K562 (cell line): ENCODE results near the gene SLFNL1. TPM values are rescaled to one million over a fixed set of nuclear protein-coding genes. Genes with fewer than 3 reads are reported as not detected.

ENCODE experiments used
- ATAC-seq: fragments of 200-7000 bp; cut with Tn5 transposase; 3 replicates; pipeline ENCODE4 v1.9.1; 2020; ENCODE audit warnings: moderate library complexity
- BruUV-seq: library from RNA; stranded (reverse); fragments of 400-500 nt; replicated peaks from 2 replicates; lab custom pipeline; 2021; lab: Mats Ljungman, UMichigan
- CTCF ChIA-PET: fragments of 300-600 bp; formaldehyde crosslinking; extraction: SDS; loops from one replicate; lab custom pipeline; 2021; ENCODE audit warnings: low intra/inter-chr PET ratio; lab: Yijun Ruan, JAX
- POLR2A ChIA-PET: fragments of 300-600, 350-650 bp; sonication (Branson Sonifier 250); formaldehyde crosslinking; extraction: SDS; loops from one replicate; lab custom pipeline; 2021; ENCODE audit warnings: antibody characterized with exemption, inconsistent platforms; lab: Yijun Ruan, JAX
- DNase-seq, 4 experiments: peaks; one replicate each; pipeline versions ENCODE4 v3.0.0 to v3.0.0-alpha.2; 2011 to 2018; ENCODE audit warnings: low spot score in 3 of 4, mixed read lengths in 3 of 4; ENCODE audit errors: extremely low read depth in 1 of 4
- FAIRE-seq: peaks from 2 replicates; lab custom pipeline; 2011; peaks lifted over from hg19 to GRCh38; lab: Jason Lieb, UNC
- H2AFZ ChIP-seq: 2 replicates; pipeline ENCODE4 v1.6.0; 2011; ENCODE audit warnings: low read depth, low read length, control low read depth, inconsistent platforms
- H3K27ac ChIP-seq: fragments of 200-600 bp; 3 replicates; pipeline ENCODE4 v1.8.0; 2011; ENCODE audit warnings: low read depth, mild to moderate bottlenecking, control low read depth, inconsistent platforms, low read length, moderate library complexity, mixed read lengths; ENCODE audit errors: extremely low read depth
- H3K27me3 ChIP-seq, 2 experiments: fragments of 300-600 bp in 1 of 2; 2 replicates in 1 of 2; 3 replicates in 1 of 2; pipeline versions ENCODE4 v1.6.0 to v1.8.0; 2011; ENCODE audit warnings: inconsistent platforms in 2 of 2, low read length in 2 of 2, mild to moderate bottlenecking in 1 of 2, mixed read lengths in 1 of 2, moderate library complexity in 1 of 2; ENCODE audit not compliant: control insufficient read depth in 2 of 2, insufficient read depth in 2 of 2
- H3K36me3 ChIP-seq: fragments of 300-600 bp; 3 replicates; pipeline ENCODE4 v1.8.0; 2011; ENCODE audit warnings: mild to moderate bottlenecking, low read length, inconsistent platforms; ENCODE audit not compliant: control insufficient read depth, insufficient read depth
- H3K4me1 ChIP-seq, 2 experiments: fragments of 200-600 bp in 1 of 2; replicated peaks in 1 of 2; 2 replicates in 1 of 2; 3 replicates in 1 of 2; pipeline versions ENCODE4 v1.5.1 to v1.8.0; 2011; ENCODE audit warnings: inconsistent platforms in 2 of 2, low read length in 2 of 2, mild to moderate bottlenecking in 1 of 2, mixed read lengths in 1 of 2, moderate library complexity in 1 of 2; ENCODE audit not compliant: control insufficient read depth in 2 of 2, insufficient read depth in 2 of 2
- H3K4me2 ChIP-seq: 2 replicates; pipeline ENCODE4 v1.6.1; 2011; ENCODE audit warnings: low read length, control low read depth, inconsistent platforms, mixed read lengths; ENCODE audit not compliant: insufficient read depth
- H3K4me3 ChIP-seq: fragments of 200-600 bp; sonication (generic), shearing (Covaris generic); 2 replicates; pipeline ENCODE4 v1.5.1; 2016; ENCODE audit warnings: control low read depth, inconsistent platforms
- H3K79me2 ChIP-seq: fragments of 200-600 bp; 3 replicates; pipeline ENCODE4 v1.8.0; 2011; ENCODE audit warnings: low read length, inconsistent platforms; ENCODE audit not compliant: control insufficient read depth, insufficient read depth
- H3K9ac ChIP-seq, 2 experiments: 2 replicates each; pipeline versions ENCODE4 v1.6.0 to v1.6.1; 2011; ENCODE audit warnings: low read depth in 2 of 2, low read length in 2 of 2, control low read depth in 1 of 2, inconsistent platforms in 1 of 2, mild to moderate bottlenecking in 1 of 2, mixed read lengths in 1 of 2; ENCODE audit not compliant: insufficient read depth in 1 of 2
- H3K9me1 ChIP-seq: one replicate; pipeline ENCODE4 v1.6.0; 2011; ENCODE audit warnings: inconsistent platforms, mild to moderate bottlenecking, low read length, moderate library complexity; ENCODE audit not compliant: control insufficient read depth, insufficient read depth
- H3K9me3 ChIP-seq: replicated peaks from 2 replicates; pipeline ENCODE4 v1.5.1; 2011; ENCODE audit warnings: low read depth, low read length, inconsistent platforms; ENCODE audit not compliant: control insufficient read depth, insufficient read depth
- H4K20me1 ChIP-seq: replicated peaks from 2 replicates; pipeline ENCODE4 v1.6.1; 2011; ENCODE audit warnings: low read length, inconsistent platforms, mixed read lengths; ENCODE audit not compliant: control insufficient read depth, insufficient read depth
- ASH1L ChIP-seq: fragments of 450-650 bp; IDR thresholded peaks from 2 replicates; pipeline ENCODE4 v1.6.1; 2018; ENCODE audit warnings: borderline replicate concordance, mild to moderate bottlenecking, low read depth; ENCODE audit not compliant: partially characterized antibody
- CEBPG ChIP-seq, 3 experiments: fragments of 200-800 bp in 1 of 3; sonication (Bioruptor generic) in 1 of 3; sonication (generic) in 1 of 3; formaldehyde crosslinking in 1 of 3; IDR thresholded peaks in 2 of 3; conservative IDR thresholded peaks in 1 of 3; 2 replicates each; pipeline versions ENCODE4 v1.6.1 to v1.8.0; 2016 to 2022; ENCODE audit warnings: missing compliant biosample characterization in 2 of 3, missing genetic modification characterization in 2 of 3, mild to moderate bottlenecking in 1 of 3, missing genetic modification reagents in 1 of 3
- CREM ChIP-seq: IDR thresholded peaks from 2 replicates; pipeline ENCODE4 v1.6.1; 2014; ENCODE audit warnings: antibody characterized with exemption, low read depth
- DEAF1 ChIP-seq: fragments of 450-650 bp; formaldehyde crosslinking; IDR thresholded peaks from 2 replicates; pipeline ENCODE4 v1.4.0; 2020; ENCODE audit warnings: mild to moderate bottlenecking, moderate library complexity
- GATAD2A ChIP-seq: fragments of 450-650 bp; IDR thresholded peaks from 2 replicates; pipeline ENCODE4 v1.6.1; 2017
- HNRNPH1 ChIP-seq: fragments of 200-400 bp; formaldehyde crosslinking; optimal IDR thresholded peaks from 2 replicates; pipeline ENCODE3; 2017; ENCODE audit warnings: low read depth, mild to moderate bottlenecking, low read length, moderate library complexity
- NELFE ChIP-seq: IDR thresholded peaks from 2 replicates; pipeline ENCODE4 v1.6.1; 2011; ENCODE audit warnings: mild to moderate bottlenecking; ENCODE audit not compliant: insufficient read depth, insufficient read length
- TOE1 ChIP-seq, 2 experiments: fragments of 450-650 bp in 1 of 2; sonication (generic) in 1 of 2; formaldehyde crosslinking in 1 of 2; IDR thresholded peaks; 2 replicates each; pipeline versions ENCODE4 v1.7.1 to v1.8.0; 2016 to 2022; ENCODE audit warnings: borderline replicate concordance in 2 of 2, mild to moderate bottlenecking in 2 of 2, antibody characterized with exemption in 1 of 2, inconsistent platforms in 1 of 2, low read depth in 1 of 2, missing genetic modification reagents in 1 of 2, moderate library complexity in 1 of 2
- ZNF133 ChIP-seq: fragments of 250-450 bp; sonication (Bioruptor Pico); IDR thresholded peaks from 2 replicates; pipeline ENCODE4 v1.4.0; 2020; ENCODE audit warnings: mild to moderate bottlenecking
- ZNF384 ChIP-seq: IDR thresholded peaks from 2 replicates; pipeline ENCODE4 v1.6.1; 2012; ENCODE audit warnings: low read depth, low read length, improper control_type of control experiment
- ZNF644 ChIP-seq: fragments of 200-800 bp; sonication (Bioruptor generic); IDR thresholded peaks from 2 replicates; pipeline ENCODE4 v1.6.1; 2016; ENCODE audit warnings: low read depth, missing genetic modification characterization, missing compliant biosample characterization
- ZNF696 ChIP-seq: fragments of 250-450 bp; sonication (Bioruptor Pico); conservative IDR thresholded peaks from 2 replicates; pipeline ENCODE4 v1.4.0; 2020; ENCODE audit warnings: mild to moderate bottlenecking, moderate library complexity
- WGBS: fragments of 100-300 bp; shearing (Covaris generic); methylation state at CpG from one replicate; pipeline ENCODE4 v1.1.6; 2016; ENCODE audit warnings: low coverage, mixed read lengths; ENCODE audit not compliant: insufficient coverage; ENCODE audit errors: missing lambda C conversion rate; 5-methylcytosine and 5-hydroxymethylcytosine counted together
- in situ Hi-C: fragments of 300-500 bp; cut with MboI; formaldehyde crosslinking; loops from 4 replicates; pipeline ENCODE4 v1.15.0; 2018; ENCODE audit warnings: inconsistent platforms, mixed read lengths
- intact Hi-C: fragments of 100-400 bp; cut with micrococcal nuclease; formaldehyde crosslinking; loops from 2 replicates; pipeline ENCODE4 v1.14.2; 2022
- polyA plus RNA-seq, 8 experiments: library from polyadenylated mRNA; depleted of rRNA in 4 of 8; stranded (reverse) in 5 of 8; unstranded in 3 of 8; fragments of >200 nt; fragmentation: Nextera tagmentation in 2 of 8; fragmentation: Illumina TruSeq in 1 of 8; extraction: Ambion mirVana in 2 of 8; extraction: Trizol in 1 of 8; gene quantifications; 2 replicates each; pipeline versions ENCODE4 v1.2.1 to v1.2.3, GENCODE V29; 2011 to 2014; ENCODE audit warnings: inconsistent platforms in 1 of 8, missing spikeins in 1 of 8
- total RNA-seq, 7 experiments: library from RNA; depleted of rRNA in 6 of 7; stranded (reverse); fragments of >200 nt in 6 of 7; fragmentation: Illumina TruSeq in 2 of 7; extraction: Trizol in 2 of 7; gene quantifications; 2 replicates each; pipeline versions ENCODE4 v1.2.1 to v1.2.3, GENCODE V29; 2011 to 2021; ENCODE audit warnings: low replicate concordance in 1 of 7

The SLFNL1 gene
- total and polyA plus RNA-seq, 9 of the 15 experiments (the other 6 are each of a cell fraction or from before 2014, with no cell fraction given) = 0.05 to 0.14 (median 0.06) TPM; not detected in 5

GRCh38 chr1:40982721-40983120, 38.8 kb downstream of the SLFNL1 start:
- H4K20me1 ChIP-seq = peaks cover 11% of the 10 kb centered on the region
- no TSS peak for BruUV-seq
- H2AFZ ChIP-seq = no peak overlapping the region
- H3K36me3 ChIP-seq = peaks cover 69% of the 10 kb centered on the region
- no peak for ATAC-seq
- in situ Hi-C loops = no loop called here
- FAIRE-seq = no peak
- no peak overlapping the region for H3K4me2 ChIP-seq
- no peak overlapping the region for H3K27ac ChIP-seq
- WGBS = 85% methylated on average over 1 of the region's 1 CpG
- no peaks in the 10 kb centered on the region for H3K9me3 ChIP-seq
- DNase-seq = no peak
- no peak overlapping the region for H3K9ac ChIP-seq
- TF ChIP-seq GATAD2A (no peak), ZNF133 (CRISPR knock-in tag) (no peak), ZNF696 (CRISPR knock-in tag) (no peak), CREM (no peak), DEAF1 (CRISPR knock-in tag) (no peak), ASH1L (no peak), ZNF644 (tag) (no peak), HNRNPH1 (no peak), ZNF384 (no peak), TOE1 (IDR thresholded peaks at IDR 0.05; ENCODE audit: borderline replicate concordance) (no peak), TOE1 (CRISPR knock-in tag; IDR thresholded peaks at IDR 0.05; ENCODE audit: borderline replicate concordance, low read depth) (no peak), CEBPG (CRISPR knock-in tag; IDR thresholded peaks at IDR 0.05) (no peak), CEBPG (tag; conservative IDR thresholded peaks at IDR 0.05 in 1 of 2, IDR thresholded peaks at IDR 0.05 in 1 of 2) (no peak), NELFE (no peak)
- CTCF ChIA-PET = no interaction called here
- no peak overlapping the region for H3K4me3 ChIP-seq
- no peaks in the 10 kb centered on the region for H3K27me3 ChIP-seq
- H3K9me1 ChIP-seq = peaks cover 4% of the 10 kb centered on the region
- peaks cover 23 to 34% of the 10 kb centered on the region in 2 experiments for H3K4me1 ChIP-seq
- H3K79me2 ChIP-seq = peaks cover 55% of the 10 kb centered on the region
- POLR2A ChIA-PET = interaction anchor here (0.7 to 3.2 kb wide), 2 partner anchors 21 to 31 kb away, joined by 3 to 19 read pairs; no protein-coding TSS in a partner anchor
- intact Hi-C loops = no loop called here
